Measurements from ENCODE around the gene MRPS27.

Gene MRPS27

DNA sequence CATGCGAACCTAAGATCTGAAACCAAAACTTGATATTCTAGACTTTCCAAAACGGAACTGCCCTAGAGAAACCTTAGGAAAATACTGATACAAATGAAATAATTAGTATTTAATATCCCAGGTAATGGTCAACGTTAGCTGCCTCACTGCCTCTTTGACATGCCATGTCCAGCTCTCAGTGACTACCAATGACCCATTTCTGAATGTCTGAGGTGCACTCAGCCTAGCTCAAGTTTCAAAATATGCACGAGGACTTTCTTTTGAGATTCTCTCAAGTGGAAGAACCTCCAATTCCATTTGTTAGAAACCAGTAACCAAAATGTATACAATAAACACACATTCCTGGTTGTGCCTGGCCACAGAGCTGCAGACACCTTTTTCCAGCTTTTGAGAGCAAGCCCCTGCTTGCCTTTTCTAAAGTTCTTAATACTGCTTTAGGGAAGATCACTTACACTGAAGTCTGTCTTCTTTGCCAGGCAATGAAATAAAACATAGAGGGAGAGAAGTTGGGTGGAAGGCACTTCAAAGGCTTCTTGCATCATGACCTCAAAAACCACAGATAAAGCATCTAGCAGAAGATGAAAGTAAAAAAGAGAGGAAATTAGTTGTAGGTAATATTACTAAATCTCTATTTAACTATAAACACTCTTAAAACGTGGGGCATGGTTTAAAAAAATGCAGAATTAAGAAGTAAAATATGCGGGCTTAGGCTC is 87.9 kb downstream of the MRPS27 start:
- no peak for DNase-seq (ENCODE audit: low read depth in 2 of 2)

DNA sequence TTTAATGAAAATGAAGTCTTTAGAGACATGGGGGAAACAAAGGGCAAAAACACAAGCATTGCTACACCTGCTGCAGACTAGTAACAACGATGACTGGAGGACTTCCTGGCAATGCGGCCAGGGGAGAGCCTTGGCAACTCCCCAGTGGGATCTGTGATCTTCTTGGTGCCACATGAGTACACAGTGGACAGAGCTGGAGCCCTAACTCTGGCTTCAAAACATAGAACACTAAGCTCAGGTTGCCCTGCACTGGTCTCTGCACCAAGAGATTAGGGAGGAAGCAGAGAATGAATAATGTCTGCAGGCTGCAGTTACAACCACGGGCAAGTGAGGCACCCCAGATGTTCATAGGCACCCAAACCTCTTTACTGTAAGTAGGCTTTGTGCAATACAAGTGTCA is 91.1 kb downstream of the MRPS27 start:
- no peak for DNase-seq (ENCODE audit: low read depth in 2 of 2)

GRCh38 chr5:72226950-72227349 is 93.1 kb downstream of the MRPS27 start:
- no peak for DNase-seq (ENCODE audit: low read depth in 2 of 2)

GRCh38 chr5:72225741-72226140 is 94.3 kb downstream of the MRPS27 start:
- no peak for DNase-seq (ENCODE audit: low read depth in 2 of 2)

DNA sequence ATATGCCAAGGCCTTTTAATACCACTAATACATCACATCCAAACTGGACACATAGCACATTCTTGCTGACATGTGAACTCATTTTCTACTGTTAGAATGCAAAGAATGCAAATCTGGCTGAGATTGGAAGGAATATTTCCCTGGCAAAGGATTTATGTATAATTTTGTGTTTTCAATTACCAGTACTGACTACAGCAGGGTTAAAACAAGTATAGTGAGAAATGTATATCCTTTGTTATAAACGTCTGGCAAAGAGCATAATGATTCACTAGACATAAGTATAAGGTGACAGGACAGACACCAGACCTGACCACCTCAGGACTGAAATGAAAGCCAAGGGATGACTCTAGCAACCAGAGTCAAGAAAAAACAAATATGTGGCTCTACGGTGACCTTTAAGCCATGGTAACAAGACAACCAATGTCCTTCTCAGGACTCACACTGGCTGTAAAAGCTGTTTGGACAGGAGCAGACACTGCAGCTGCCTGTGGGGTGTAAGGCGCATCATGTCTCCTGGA is 95.0 kb downstream of the MRPS27 start:
- DNase-seq (ENCODE audit: low read depth in 2 of 2) = no peak

- no peak for DNase-seq (ENCODE audit: low read depth in 2 of 2)
Measured at GRCh38 chr5:72223371-72223770, 96.7 kb downstream of the MRPS27 start.

GRCh38 chr5:72222521-72222920 is 97.5 kb downstream of the MRPS27 start:
- DNase-seq (ENCODE audit: low read depth in 2 of 2) = no peak

- no peak for DNase-seq (ENCODE audit: low read depth in 2 of 2)
Measured at GRCh38 chr5:72221541-72221940, 98.5 kb downstream of the MRPS27 start.

DNA sequence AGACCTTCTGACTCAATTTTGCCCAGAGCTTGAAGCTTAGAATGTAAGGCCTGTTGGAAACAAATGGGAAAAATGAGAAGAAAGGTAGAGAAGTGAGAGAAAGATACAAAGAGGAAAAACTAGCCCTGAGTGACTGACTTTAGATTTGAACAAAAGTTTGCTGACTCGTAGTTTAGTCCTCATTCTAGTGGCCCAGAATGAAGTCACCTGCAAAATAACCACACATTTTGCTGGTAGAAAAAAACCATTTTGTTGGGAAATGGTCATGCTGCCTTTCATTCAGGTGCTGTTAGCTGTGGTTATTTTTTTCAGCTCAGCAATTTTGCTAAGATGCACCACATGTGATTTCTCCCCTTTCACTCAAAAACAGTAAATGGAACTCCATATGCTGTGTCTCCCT is 98.9 kb downstream of the MRPS27 start:
- DNase-seq (ENCODE audit: low read depth in 2 of 2) = no peak

DNA sequence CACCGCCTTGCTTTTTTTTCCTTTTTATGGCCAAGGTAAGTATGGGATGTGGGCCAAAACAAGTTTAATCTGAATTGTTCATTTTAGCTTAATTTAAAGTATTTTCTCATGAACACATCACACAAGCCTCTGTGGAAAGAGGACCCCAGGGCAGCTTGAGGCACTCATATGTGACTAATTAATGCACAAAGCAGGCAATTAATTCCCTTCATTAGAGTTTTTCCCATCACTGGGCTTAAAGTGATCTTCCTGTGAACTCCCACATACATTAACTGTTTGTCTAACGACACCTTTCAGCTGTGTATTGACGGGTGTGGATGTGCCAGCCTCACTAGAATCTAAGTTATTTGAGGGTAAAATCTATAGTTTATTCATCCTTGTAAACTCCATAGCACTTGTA is 103.3 kb downstream of the MRPS27 start:
- DNase-seq (ENCODE audit: low read depth in 2 of 2) = no peak

GRCh38 chr5:72214168-72214567 is 105.9 kb downstream of the MRPS27 start:
- DNase-seq (ENCODE audit: low read depth in 2 of 2) = no peak

GRCh38 chr5:72213482-72213881 is 106.6 kb downstream of the MRPS27 start:
- DNase-seq (ENCODE audit: low read depth in 2 of 2) = no peak

DNA sequence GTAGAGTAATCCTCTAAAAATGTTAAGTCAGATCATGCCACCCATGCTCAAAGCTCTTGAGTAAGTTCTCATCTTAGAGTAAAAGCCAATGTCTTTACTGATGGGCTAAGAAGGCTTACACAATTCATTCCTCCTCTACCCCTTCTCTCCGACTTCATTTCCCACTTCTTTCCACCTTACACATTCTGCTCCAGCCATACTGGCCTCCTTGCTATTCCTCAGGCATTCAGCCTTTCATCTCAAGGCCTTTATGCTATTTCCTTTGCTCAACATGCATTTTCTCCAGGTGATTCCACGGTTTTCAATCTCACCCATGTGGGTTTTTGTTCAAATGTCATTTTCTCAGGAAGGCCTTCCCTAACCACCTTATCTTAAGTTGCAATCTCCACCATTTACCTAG is 107.9 kb downstream of the MRPS27 start:
- no peak for DNase-seq (ENCODE audit: low read depth in 2 of 2)

DNA sequence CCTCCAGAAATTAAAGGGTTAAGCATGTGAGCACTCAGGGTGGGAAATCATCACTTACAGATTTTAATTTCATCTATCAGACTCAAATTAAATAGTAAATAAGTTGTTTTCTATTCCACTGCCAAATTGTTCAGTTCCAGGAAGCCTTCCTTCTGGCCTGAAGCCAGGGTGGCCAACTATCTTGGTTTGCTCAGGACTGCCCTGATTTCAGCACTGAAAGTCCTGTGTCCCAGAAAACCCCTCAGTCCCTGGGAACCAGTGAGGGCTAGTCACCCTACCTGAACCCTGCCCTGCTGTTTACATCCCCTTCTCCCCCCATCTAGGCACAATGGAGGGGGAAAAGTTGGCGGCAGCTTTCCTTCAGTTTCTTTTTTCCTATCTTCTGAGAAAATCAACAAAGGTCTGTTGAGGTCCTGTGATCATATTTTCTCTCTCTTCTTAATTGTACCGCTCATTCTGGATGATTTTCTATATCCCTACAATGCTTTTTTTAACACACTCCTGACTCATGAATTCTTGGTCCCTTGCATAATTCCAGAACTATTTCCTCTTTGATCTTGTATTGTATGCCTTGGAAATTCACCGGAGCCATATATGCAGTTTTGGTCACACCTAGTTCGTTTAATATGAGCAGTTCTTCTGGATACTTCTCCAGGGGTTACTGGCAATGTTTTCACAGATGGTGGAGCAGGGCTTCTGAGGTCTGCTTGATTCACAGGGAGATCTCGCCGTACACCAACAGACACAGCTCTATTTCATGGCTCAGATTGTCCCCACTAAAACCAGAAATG is 109.0 kb downstream of the MRPS27 start:
- no peak for DNase-seq (ENCODE audit: low read depth in 2 of 2)

DNA sequence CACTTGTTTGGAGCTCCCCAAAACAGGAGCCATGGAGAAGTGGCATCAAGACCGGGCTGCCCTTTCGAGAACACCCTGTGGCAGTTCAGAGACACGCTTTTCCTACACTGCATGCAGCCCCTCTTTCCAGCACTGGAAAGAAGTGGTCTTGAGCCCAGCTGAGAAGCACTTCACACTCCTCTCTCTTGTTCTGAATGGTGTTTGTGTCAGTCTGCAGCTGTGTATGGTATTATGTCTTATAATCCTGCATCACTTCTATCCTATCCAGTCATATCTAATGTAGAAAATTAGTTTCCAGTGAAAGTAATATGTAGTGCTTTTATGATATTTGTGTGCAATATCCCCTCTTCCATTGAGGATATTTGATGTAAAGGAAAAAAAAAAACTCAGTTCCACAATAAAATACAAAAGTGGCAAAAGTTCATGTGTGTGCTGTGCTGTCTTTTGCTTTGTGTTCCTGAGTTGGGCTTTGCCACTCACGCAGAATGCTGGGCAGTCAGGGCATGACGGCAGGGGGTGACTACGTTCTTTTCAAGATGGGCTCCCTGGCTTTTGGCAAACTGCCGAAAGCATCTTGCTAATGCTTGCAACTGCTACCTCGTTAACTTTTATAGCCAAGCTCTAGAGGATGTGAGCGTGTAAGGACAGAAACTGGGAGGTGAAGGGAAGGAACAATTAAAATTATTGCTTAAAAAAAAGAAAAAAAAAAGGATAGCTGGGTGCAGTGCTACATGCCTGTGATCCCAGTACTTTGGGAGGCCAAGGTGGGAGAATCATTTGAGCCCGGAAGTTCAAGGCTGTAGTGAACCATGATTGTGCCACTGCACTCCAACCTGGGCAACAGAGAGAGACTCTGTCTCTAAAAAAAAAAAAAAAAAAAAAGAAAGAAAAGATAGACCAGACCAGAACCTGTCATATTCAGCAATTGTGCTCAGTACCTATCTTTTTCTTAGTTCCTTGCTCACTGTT is 110.6 kb downstream of the MRPS27 start:
- DNase-seq (ENCODE audit: low read depth in 2 of 2) = no peak

- no peak for DNase-seq (ENCODE audit: low read depth in 2 of 2)
Measured at GRCh38 chr5:72208324-72208926, 111.6 kb downstream of the MRPS27 start.

GRCh38 chr5:72206994-72207393 is 113.0 kb downstream of the MRPS27 start:
- no peak for DNase-seq (ENCODE audit: low read depth in 2 of 2)

DNA sequence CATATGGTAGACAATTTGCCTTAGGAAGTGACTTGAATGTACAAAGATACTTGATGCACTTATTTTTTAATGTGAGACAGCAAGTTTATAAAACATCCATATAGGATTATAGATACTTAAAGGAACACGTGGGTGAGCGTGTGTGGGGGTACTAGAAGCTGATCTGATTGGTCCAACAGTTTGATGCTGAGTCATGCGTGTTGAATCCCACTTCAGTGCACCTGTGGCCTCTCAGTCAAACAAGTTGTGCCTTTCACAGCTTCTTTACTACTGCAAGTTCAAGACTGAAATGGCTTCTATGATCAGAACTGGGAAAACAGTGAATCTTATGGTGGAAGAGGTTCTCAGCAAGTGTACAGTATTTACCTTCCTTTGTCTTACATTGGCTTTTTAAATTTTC is 113.9 kb downstream of the MRPS27 start:
- DNase-seq (ENCODE audit: low read depth in 2 of 2) = no peak

DNA sequence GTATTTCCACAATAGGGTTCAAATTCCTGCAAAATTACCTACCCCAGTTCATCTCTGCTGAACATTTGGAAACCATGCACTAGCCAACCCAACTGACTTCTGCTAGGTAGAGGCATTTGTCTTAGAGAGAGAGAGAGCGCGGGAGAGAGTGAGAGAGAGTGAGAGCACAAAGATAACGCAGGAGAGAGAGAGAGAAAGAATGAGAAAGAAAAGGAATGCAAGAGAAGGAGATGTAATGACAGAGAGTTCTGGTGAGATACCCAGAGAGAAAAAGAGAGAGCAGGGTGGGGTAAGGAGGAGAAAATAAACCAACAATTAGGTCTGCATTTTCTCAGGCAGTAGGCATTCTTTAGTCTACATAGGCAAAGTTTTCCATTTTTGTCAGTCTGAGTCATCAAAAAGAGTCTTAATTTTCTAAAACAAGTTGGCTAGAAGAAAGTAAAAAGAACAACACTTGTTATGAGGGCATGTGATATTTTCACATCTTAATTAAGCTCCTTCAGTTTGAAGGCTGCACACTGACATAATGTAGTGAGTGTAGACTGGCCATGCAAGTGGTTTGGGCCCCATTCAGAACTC is 114.5 kb downstream of the MRPS27 start:
- DNase-seq (ENCODE audit: low read depth in 2 of 2) = no peak

- DNase-seq (ENCODE audit: low read depth in 2 of 2) = no peak
Measured at GRCh38 chr5:72204946-72205345, 115.1 kb downstream of the MRPS27 start.

GRCh38 chr5:72203251-72203845 is 116.7 kb downstream of the MRPS27 start:
- DNase-seq (ENCODE audit: low read depth in 2 of 2) = no peak

All from stimulated activated CD8-positive, alpha-beta memory T cell treated with anti-CD3 and anti-CD28 coated beads, Interleukin-15, amount 100 ng/mL, for 48 hours (primary cell).